ENCODE data around the gene BAIAP2L2.

BAIAP2L2 gene

GRCh38 chr22:38051261-38051660 lies 59.2 kb downstream of the BAIAP2L2 start:
- no peak for DNase-seq (ENCODE audit: low read depth in 1 of 2, low spot score in 1 of 2)

GRCh38 chr22:38050720-38051119 lies 59.8 kb downstream of the BAIAP2L2 start:
- DNase-seq (ENCODE audit: low read depth in 1 of 2, low spot score in 1 of 2), result no peak
- no peak overlapping the region for H3K4me3 ChIP-seq (replicated peaks; ENCODE audit: insufficient read depth, low read length)
- TF ChIP-seq SPI1 (IDR thresholded peaks at IDR 0.05; ENCODE audit: borderline replicate concordance, low read depth) (no peak), GABPA (IDR thresholded peaks at IDR 0.05; ENCODE audit: low read depth) (no peak), CTCF (IDR thresholded peaks at IDR 0.05; ENCODE audit: insufficient read depth, low read length) (no peak), POLR2AphosphoS5 (IDR thresholded peaks at IDR 0.05; ENCODE audit: low read depth) (no peak), REST (IDR thresholded peaks at IDR 0.05; ENCODE audit: insufficient replicate concordance, low read depth) (no peak)
- H3K27me3 ChIP-seq (ENCODE audit: insufficient read depth, poor library complexity, severe bottlenecking), result no peaks in the 10 kb centered on the region
- H3K27ac ChIP-seq (replicated peaks), result no peak overlapping the region

More at GRCh38 chr22:38051261-38051660, 59.2 kb downstream of the BAIAP2L2 start:
- H3K27ac ChIP-seq (replicated peaks), result no peak overlapping the region
- no peak for TF ChIP-seq REST (IDR thresholded peaks at IDR 0.05; ENCODE audit: insufficient replicate concordance, low read depth)
- TF ChIP-seq GABPA (IDR thresholded peaks at IDR 0.05; ENCODE audit: low read depth), result no peak
- TF ChIP-seq SPI1 (IDR thresholded peaks at IDR 0.05; ENCODE audit: borderline replicate concordance, low read depth), result no peak
- no peak for TF ChIP-seq CTCF (IDR thresholded peaks at IDR 0.05; ENCODE audit: insufficient read depth, low read length)
- no peak for TF ChIP-seq POLR2AphosphoS5 (IDR thresholded peaks at IDR 0.05; ENCODE audit: low read depth)
- H3K27me3 ChIP-seq (ENCODE audit: insufficient read depth, poor library complexity, severe bottlenecking), result no peaks in the 10 kb centered on the region
- H3K4me3 ChIP-seq (replicated peaks; ENCODE audit: insufficient read depth, low read length), result no peak overlapping the region

- DNase-seq (ENCODE audit: low read depth in 1 of 2, low spot score in 1 of 2), result no peak
- no peak overlapping the region for H3K27ac ChIP-seq (replicated peaks)
- H3K27me3 ChIP-seq (ENCODE audit: insufficient read depth, poor library complexity, severe bottlenecking), result no peaks in the 10 kb centered on the region
- TF ChIP-seq SPI1 (IDR thresholded peaks at IDR 0.05; ENCODE audit: borderline replicate concordance, low read depth) (no peak), GABPA (IDR thresholded peaks at IDR 0.05; ENCODE audit: low read depth) (no peak), REST (IDR thresholded peaks at IDR 0.05; ENCODE audit: insufficient replicate concordance, low read depth) (no peak), CTCF (IDR thresholded peaks at IDR 0.05; ENCODE audit: insufficient read depth, low read length) (no peak), POLR2AphosphoS5 (IDR thresholded peaks at IDR 0.05; ENCODE audit: low read depth) (no peak)
- H3K4me3 ChIP-seq (replicated peaks; ENCODE audit: insufficient read depth, low read length), result no peak overlapping the region
Observed at GRCh38 chr22:38049812-38050619, 60.5 kb downstream of the BAIAP2L2 start.

Measured in HL-60 (cell line).